ENCODE measurements around the gene MYO18A.

The MYO18A gene

DNA sequence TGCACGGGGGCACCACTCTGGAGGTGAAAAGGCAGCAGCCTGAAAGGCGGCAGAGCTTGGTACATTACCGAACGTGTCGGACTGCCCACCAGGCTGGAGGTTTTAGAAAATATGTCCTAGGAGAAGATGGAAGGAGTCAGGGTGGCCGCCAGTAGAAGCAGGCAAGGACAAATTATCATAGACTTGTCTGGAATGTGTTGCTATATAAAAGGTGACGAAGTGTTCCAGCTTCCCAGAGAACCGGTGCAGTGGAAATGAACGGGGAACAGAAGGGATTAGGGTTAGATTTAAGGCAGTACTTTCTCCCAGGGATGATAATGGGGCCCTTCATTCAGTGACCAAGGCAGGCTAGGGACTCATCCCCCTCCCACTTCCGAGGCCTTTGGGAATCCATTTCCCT is 109.9 kb downstream of the MYO18A start:
- TF ChIP-seq, protein P1, sequence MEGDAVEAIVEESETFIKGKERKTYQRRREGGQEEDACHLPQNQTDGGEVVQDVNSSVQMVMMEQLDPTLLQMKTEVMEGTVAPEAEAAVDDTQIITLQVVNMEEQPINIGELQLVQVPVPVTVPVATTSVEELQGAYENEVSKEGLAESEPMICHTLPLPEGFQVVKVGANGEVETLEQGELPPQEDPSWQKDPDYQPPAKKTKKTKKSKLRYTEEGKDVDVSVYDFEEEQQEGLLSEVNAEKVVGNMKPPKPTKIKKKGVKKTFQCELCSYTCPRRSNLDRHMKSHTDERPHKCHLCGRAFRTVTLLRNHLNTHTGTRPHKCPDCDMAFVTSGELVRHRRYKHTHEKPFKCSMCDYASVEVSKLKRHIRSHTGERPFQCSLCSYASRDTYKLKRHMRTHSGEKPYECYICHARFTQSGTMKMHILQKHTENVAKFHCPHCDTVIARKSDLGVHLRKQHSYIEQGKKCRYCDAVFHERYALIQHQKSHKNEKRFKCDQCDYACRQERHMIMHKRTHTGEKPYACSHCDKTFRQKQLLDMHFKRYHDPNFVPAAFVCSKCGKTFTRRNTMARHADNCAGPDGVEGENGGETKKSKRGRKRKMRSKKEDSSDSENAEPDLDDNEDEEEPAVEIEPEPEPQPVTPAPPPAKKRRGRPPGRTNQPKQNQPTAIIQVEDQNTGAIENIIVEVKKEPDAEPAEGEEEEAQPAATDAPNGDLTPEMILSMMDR (IDR thresholded peaks at IDR 0.05; ENCODE audit: insufficient read depth, low read length) = no peak
- TF ChIP-seq SPI1 (IDR thresholded peaks at IDR 0.05; ENCODE audit: borderline replicate concordance, low read depth) = no peak
- TF ChIP-seq, protein P2, sequence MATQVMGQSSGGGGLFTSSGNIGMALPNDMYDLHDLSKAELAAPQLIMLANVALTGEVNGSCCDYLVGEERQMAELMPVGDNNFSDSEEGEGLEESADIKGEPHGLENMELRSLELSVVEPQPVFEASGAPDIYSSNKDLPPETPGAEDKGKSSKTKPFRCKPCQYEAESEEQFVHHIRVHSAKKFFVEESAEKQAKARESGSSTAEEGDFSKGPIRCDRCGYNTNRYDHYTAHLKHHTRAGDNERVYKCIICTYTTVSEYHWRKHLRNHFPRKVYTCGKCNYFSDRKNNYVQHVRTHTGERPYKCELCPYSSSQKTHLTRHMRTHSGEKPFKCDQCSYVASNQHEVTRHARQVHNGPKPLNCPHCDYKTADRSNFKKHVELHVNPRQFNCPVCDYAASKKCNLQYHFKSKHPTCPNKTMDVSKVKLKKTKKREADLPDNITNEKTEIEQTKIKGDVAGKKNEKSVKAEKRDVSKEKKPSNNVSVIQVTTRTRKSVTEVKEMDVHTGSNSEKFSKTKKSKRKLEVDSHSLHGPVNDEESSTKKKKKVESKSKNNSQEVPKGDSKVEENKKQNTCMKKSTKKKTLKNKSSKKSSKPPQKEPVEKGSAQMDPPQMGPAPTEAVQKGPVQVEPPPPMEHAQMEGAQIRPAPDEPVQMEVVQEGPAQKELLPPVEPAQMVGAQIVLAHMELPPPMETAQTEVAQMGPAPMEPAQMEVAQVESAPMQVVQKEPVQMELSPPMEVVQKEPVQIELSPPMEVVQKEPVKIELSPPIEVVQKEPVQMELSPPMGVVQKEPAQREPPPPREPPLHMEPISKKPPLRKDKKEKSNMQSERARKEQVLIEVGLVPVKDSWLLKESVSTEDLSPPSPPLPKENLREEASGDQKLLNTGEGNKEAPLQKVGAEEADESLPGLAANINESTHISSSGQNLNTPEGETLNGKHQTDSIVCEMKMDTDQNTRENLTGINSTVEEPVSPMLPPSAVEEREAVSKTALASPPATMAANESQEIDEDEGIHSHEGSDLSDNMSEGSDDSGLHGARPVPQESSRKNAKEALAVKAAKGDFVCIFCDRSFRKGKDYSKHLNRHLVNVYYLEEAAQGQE (IDR thresholded peaks at IDR 0.05; ENCODE audit: insufficient replicate concordance, low read depth) = no peak
- TF ChIP-seq GABPA (IDR thresholded peaks at IDR 0.05; ENCODE audit: low read depth) = no peak
- no peak for TF ChIP-seq POLR2AphosphoS5 (IDR thresholded peaks at IDR 0.05; ENCODE audit: low read depth)
- Histone ChIP-seq H3K27me3 (ENCODE audit: insufficient read depth, poor library complexity, severe bottlenecking) (no peaks in the 10 kb centered on the region), H3K4me3 (replicated peaks; ENCODE audit: insufficient read depth, low read length) (no peak overlapping the region), H3K27ac (replicated peaks) (no peak overlapping the region)
- DNase-seq (ENCODE audit: low read depth in 1 of 2, low spot score in 1 of 2) = no peak

DNA sequence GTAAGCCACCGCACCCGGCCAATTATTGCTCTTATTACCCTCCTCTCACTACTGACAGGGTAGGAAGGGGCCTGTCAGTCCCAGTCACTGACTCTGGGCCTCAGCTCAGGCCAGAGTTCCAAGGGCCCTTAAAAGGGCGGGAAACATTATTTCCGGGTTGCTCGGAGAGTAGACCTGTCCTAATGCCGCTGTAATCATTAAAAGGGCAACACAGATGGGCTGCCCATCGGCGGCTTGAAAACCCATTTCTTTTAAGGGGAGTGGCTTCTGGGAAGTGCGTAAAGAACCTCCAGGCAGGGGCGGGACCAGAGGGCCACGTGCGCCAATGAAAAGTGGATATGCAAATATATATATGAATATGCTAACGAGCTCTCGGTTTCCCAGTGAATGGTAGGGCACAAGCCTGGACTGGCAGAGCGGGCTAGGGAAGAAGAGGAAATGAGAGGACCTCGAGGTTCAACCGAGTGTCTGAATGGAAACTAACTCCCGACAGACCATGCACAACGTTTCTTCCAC is 110.6 kb downstream of the MYO18A start:
- H3K4me3 ChIP-seq (replicated peaks; ENCODE audit: insufficient read depth, low read length) = no peak overlapping the region
- no peak overlapping the region for H3K27ac ChIP-seq (replicated peaks)
- TF ChIP-seq GABPA (IDR thresholded peaks at IDR 0.05; ENCODE audit: low read depth) (no peak), SPI1 (IDR thresholded peaks at IDR 0.05; ENCODE audit: borderline replicate concordance, low read depth) (no peak), POLR2AphosphoS5 (IDR thresholded peaks at IDR 0.05; ENCODE audit: low read depth) (no peak)
- TF ChIP-seq, protein P2 (IDR thresholded peaks at IDR 0.05; ENCODE audit: insufficient replicate concordance, low read depth) = no peak
- TF ChIP-seq, protein P1 (IDR thresholded peaks at IDR 0.05; ENCODE audit: insufficient read depth, low read length) = no peak
- no peaks in the 10 kb centered on the region for H3K27me3 ChIP-seq (ENCODE audit: insufficient read depth, poor library complexity, severe bottlenecking)
- DNase-seq (ENCODE audit: low read depth in 1 of 2, low spot score in 1 of 2) = no peak

DNA sequence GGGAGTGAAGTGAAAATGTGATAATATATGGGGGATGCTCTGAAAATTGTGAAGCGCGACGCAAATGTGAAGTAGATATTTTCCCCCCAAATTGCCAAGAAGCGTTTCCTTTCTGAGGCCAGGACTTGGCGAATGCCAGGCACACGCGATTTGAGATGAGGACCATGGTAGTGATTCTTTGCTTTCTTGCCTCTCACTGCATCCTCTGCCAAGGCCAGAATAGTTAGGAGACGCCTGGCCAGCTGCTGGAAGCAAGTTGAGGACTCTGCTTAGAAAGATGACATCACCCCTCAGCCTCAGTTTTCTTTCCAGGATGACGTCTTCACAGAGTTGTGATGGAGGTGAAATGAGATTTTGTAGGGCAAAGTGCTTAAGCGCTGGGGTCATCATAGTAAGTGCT is 111.4 kb downstream of the MYO18A start:
- no peak for DNase-seq (ENCODE audit: low read depth in 1 of 2, low spot score in 1 of 2)
- Histone ChIP-seq H3K4me3 (replicated peaks; ENCODE audit: insufficient read depth, low read length) (no peak overlapping the region), H3K27ac (replicated peaks) (no peak overlapping the region), H3K27me3 (ENCODE audit: insufficient read depth, poor library complexity, severe bottlenecking) (no peaks in the 10 kb centered on the region)
- TF ChIP-seq, protein P1 (IDR thresholded peaks at IDR 0.05; ENCODE audit: insufficient read depth, low read length) = no peak
- TF ChIP-seq SPI1 (IDR thresholded peaks at IDR 0.05; ENCODE audit: borderline replicate concordance, low read depth) (no peak), GABPA (IDR thresholded peaks at IDR 0.05; ENCODE audit: low read depth) (no peak)

DNA sequence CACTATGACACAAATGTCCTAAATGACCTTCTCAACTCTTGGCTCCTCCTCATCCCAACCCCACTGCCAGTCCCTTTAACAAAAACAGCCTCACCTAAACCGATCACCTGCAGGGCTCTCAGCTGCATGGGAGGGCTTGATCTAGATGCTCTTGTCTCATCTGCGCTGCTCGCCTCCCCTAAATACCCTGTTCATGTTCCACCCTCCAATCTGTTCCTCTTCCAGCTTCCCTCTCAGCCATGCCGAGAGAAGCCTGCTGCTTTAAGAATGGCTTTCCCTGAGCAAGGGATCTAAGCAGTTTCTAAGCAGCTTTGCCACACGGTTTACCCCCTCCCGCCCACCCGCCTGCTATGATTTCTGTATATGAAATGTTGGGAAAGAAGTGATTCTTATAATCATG is 113.6 kb downstream of the MYO18A start:
- Histone ChIP-seq H3K27me3 (ENCODE audit: insufficient read depth, poor library complexity, severe bottlenecking) (no peaks in the 10 kb centered on the region), H3K4me3 (replicated peaks; ENCODE audit: insufficient read depth, low read length) (no peak overlapping the region), H3K27ac (replicated peaks) (no peak overlapping the region)
- DNase-seq (ENCODE audit: low read depth in 1 of 2, low spot score in 1 of 2) = no peak
- TF ChIP-seq GABPA (IDR thresholded peaks at IDR 0.05; ENCODE audit: low read depth) = no peak
- TF ChIP-seq, protein P1 (IDR thresholded peaks at IDR 0.05; ENCODE audit: insufficient read depth, low read length) = no peak
